ENCODE results near the gene SLF2.

SLF2 gene

GRCh38 chr10:101008823-101009423 is 96.2 kb downstream of the SLF2 start:
- H3K36me3 ChIP-seq (ENCODE audit: control insufficient read depth in 2 of 2, insufficient read depth in 2 of 2, low read length in 2 of 2) = peaks cover 13% of the 10 kb centered on the region in 2 donors
- H3K27ac ChIP-seq (ENCODE audit: low read length) = no peak overlapping the region
- H3K9ac ChIP-seq (ENCODE audit: low read length in 2 of 2) = no peak overlapping the region
- no peaks in the 10 kb centered on the region for H3K9me3 ChIP-seq (ENCODE audit: control insufficient read depth in 2 of 2, low read length in 2 of 2)
- H3K27me3 ChIP-seq (ENCODE audit: control insufficient read depth in 1 of 2, insufficient read depth in 2 of 2, low read length in 2 of 2) = no peaks in the 10 kb centered on the region
- peaks cover 38% of the 10 kb centered on the region for H3K4me1 ChIP-seq (ENCODE audit: control insufficient read depth, insufficient read depth, low read length)
- H3K4me3 ChIP-seq (ENCODE audit: low read length in 2 of 2) = no peak overlapping the region

GRCh38 chr10:101010329-101010728 is 97.6 kb downstream of the SLF2 start:
- Histone ChIP-seq H3K4me1 (ENCODE audit: control insufficient read depth, insufficient read depth, low read length) (peaks cover 45% of the 10 kb centered on the region), H3K27ac (ENCODE audit: low read length) (no peak overlapping the region), H3K27me3 (ENCODE audit: control insufficient read depth in 1 of 2, insufficient read depth in 2 of 2, low read length in 2 of 2) (no peaks in the 10 kb centered on the region)

GRCh38 chr10:101011517-101012423 is 99.0 kb downstream of the SLF2 start:
- H3K27ac ChIP-seq (ENCODE audit: low read length) = no peak overlapping the region
- peaks cover 0 to 2% of the 10 kb centered on the region in 2 donors for H3K36me3 ChIP-seq (ENCODE audit: control insufficient read depth in 2 of 2, insufficient read depth in 2 of 2, low read length in 2 of 2)
- H3K4me3 ChIP-seq (ENCODE audit: low read length in 2 of 2) = no peak overlapping the region
- peaks cover 5 to 10% of the 10 kb centered on the region in 2 donors for H3K27me3 ChIP-seq (ENCODE audit: control insufficient read depth in 1 of 2, insufficient read depth in 2 of 2, low read length in 2 of 2)
- H3K4me1 ChIP-seq (ENCODE audit: control insufficient read depth, insufficient read depth, low read length) = peaks cover 43% of the 10 kb centered on the region
- peak overlapping the region in 1 of 2 donors; percentile 47 for H3K9ac ChIP-seq (ENCODE audit: low read length in 2 of 2)
- no peaks in the 10 kb centered on the region for H3K9me3 ChIP-seq (ENCODE audit: control insufficient read depth in 2 of 2, low read length in 2 of 2)

More at GRCh38 chr10:101010329-101010728, 97.6 kb downstream of the SLF2 start:
- Histone ChIP-seq H3K36me3 (ENCODE audit: control insufficient read depth in 2 of 2, insufficient read depth in 2 of 2, low read length in 2 of 2) (peaks cover 7 to 10% of the 10 kb centered on the region in 2 donors), H3K4me3 (ENCODE audit: low read length in 2 of 2) (no peak overlapping the region), H3K9me3 (ENCODE audit: control insufficient read depth in 2 of 2, low read length in 2 of 2) (no peaks in the 10 kb centered on the region), H3K9ac (ENCODE audit: low read length in 2 of 2) (no peak overlapping the region)

GRCh38 chr10:101012525-101013364 is 100.0 kb downstream of the SLF2 start:
- Histone ChIP-seq H3K36me3 (ENCODE audit: control insufficient read depth in 2 of 2, insufficient read depth in 2 of 2, low read length in 2 of 2) (no peaks in the 10 kb centered on the region), H3K27me3 (ENCODE audit: control insufficient read depth in 1 of 2, insufficient read depth in 2 of 2, low read length in 2 of 2) (peaks cover 7 to 14% of the 10 kb centered on the region in 2 donors), H3K9me3 (ENCODE audit: control insufficient read depth in 2 of 2, low read length in 2 of 2) (no peaks in the 10 kb centered on the region), H3K4me1 (ENCODE audit: control insufficient read depth, insufficient read depth, low read length) (peaks cover 36% of the 10 kb centered on the region), H3K27ac (ENCODE audit: low read length) (peak overlapping the region; percentile 58), H3K4me3 (ENCODE audit: low read length in 2 of 2) (peak overlapping the region in 1 of 2 donors; percentile 35), H3K9ac (ENCODE audit: low read length in 2 of 2) (peak overlapping the region in 1 of 2 donors; percentile 47)

GRCh38 chr10:101013365-101013825 is 100.6 kb downstream of the SLF2 start:
- peak overlapping the region in 1 of 2 donors; percentile 47 for H3K9ac ChIP-seq (ENCODE audit: low read length in 2 of 2)
- no peaks in the 10 kb centered on the region for H3K36me3 ChIP-seq (ENCODE audit: control insufficient read depth in 2 of 2, insufficient read depth in 2 of 2, low read length in 2 of 2)
- H3K4me3 ChIP-seq (ENCODE audit: low read length in 2 of 2) = peak overlapping the region in 1 of 2 donors; percentile 35
- H3K4me1 ChIP-seq (ENCODE audit: control insufficient read depth, insufficient read depth, low read length) = peaks cover 31% of the 10 kb centered on the region
- peaks cover 7 to 16% of the 10 kb centered on the region in 2 donors for H3K27me3 ChIP-seq (ENCODE audit: control insufficient read depth in 1 of 2, insufficient read depth in 2 of 2, low read length in 2 of 2)
- H3K9me3 ChIP-seq (ENCODE audit: control insufficient read depth in 2 of 2, low read length in 2 of 2) = no peaks in the 10 kb centered on the region
- peak overlapping the region; percentile 58 for H3K27ac ChIP-seq (ENCODE audit: low read length)

GRCh38 chr10:101014230-101014884 is 101.6 kb downstream of the SLF2 start:
- no peak overlapping the region for H3K9ac ChIP-seq (ENCODE audit: low read length in 2 of 2)
- no peaks in the 10 kb centered on the region for H3K9me3 ChIP-seq (ENCODE audit: control insufficient read depth in 2 of 2, low read length in 2 of 2)
- no peak overlapping the region for H3K4me3 ChIP-seq (ENCODE audit: low read length in 2 of 2)
- H3K36me3 ChIP-seq (ENCODE audit: control insufficient read depth in 2 of 2, insufficient read depth in 2 of 2, low read length in 2 of 2) = no peaks in the 10 kb centered on the region
- peaks cover 9 to 24% of the 10 kb centered on the region in 2 donors for H3K27me3 ChIP-seq (ENCODE audit: control insufficient read depth in 1 of 2, insufficient read depth in 2 of 2, low read length in 2 of 2)
- no peak overlapping the region for H3K27ac ChIP-seq (ENCODE audit: low read length)
- peaks cover 29% of the 10 kb centered on the region for H3K4me1 ChIP-seq (ENCODE audit: control insufficient read depth, insufficient read depth, low read length)

Measured in stomach smooth muscle (tissue), 2 donors.